GM21528 (cell line): ENCODE results near the gene MAP9.
"Not testable (repeated sequence)": the region's sequence is repeated elsewhere in the genome, so short reads cannot be mapped to it uniquely, and the experiment has no call there.

ENCODE experiments used
- ATAC-seq: cut with Tn5 transposase; IDR thresholded peaks from one replicate; pipeline ENCODE4 v1.9.1; 2021; ENCODE audit warnings: mild to moderate bottlenecking, moderate library complexity; ENCODE audit not compliant: unreplicated experiment, low FRiP score

MAP9 gene

DNA sequence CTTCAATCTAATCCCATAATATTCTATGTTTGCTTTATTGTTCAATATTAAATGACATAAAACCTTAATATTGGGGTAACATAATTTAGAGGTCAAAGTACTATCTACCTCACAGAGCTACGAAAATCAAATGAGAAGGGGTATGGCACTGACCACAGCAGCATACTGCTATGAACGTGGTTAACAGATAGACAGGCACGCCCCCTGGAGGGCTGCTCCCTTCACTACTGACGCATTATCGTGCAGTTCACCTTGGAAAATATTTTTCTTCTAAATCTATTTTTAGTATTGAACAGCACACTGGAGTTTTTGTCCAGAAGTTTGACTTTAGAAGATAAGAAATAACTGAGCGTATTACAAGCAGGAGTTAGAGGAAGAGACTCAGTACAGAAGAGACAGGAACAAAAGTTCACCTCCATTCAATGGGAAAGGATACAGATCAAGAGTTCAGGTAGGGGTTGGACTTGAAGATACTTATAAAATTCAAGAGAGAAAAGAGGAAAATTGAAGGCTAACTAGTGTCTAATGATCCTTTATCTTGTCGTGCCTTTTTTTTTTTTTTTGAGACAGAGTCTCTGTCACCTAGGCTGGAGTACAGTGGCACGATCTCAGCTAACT is 22.7 kb downstream of the MAP9 start:
- ATAC-seq, result peak; percentile 91

- ATAC-seq, result no peak
These were observed 34.6 kb downstream of the MAP9 start for GRCh38 chr4:155342142-155342541.

GRCh38 chr4:155339999-155340398 is 36.8 kb downstream of the MAP9 start:
- no peak for ATAC-seq

DNA sequence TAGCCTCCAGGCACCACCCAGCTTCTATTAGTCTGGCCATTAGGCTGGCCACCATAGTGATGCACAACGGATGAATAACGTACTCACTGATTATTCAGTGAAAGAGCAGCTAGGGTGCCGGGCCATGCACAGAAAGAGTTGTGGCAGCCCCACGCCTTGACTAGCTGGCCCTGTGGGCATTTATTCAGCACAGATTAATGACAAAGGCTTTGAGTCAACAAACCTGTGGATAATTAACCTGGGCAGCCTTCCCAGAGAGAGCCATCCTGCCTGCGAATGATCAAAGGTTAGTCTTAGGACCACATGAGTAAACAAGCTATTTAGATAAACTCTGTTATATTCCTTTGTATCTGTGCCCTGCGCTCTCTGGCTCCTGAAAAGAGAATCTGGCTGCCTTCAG is 37.2 kb downstream of the MAP9 start:
- no peak for ATAC-seq

DNA sequence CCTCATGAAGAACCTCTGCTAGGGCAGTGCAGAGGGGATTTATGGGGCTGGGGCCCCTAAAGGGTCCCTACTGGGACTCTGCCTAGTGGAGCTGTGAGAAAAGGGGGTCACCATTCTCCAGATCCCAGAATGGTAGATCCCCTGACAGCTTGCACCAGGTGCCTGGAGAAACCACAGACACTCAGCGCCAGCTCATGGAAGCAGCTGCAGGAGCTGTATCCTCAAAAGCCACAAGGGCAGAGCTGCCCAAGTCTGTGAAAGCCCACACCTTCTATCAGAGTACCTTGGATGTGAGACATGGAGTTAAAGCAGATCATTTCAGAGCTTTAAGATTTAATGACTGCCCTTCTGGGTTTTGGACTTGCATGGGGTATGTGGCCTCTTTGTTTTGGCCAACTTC is 38.6 kb downstream of the MAP9 start:
- ATAC-seq, result no peak

DNA sequence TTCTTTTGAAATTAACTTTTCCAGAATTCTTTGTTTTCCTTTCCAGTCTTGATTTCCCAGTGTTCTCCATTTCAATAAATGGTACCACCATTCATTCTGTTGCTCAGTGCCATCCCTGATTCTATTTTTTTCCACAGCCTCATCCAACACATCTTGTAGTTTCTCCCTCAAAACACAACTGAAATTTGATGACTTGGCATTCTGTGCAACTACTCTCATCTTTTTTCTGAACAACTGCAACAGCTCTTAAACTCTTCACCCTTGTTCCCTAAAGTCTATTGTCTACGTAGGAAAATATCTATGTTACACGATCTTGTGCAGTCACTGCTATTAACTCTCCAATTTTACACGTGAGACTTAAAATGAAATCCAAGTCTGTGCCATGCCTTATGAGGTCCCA is 40.5 kb downstream of the MAP9 start:
- ATAC-seq, result no peak

- ATAC-seq, result no peak
These were observed 45.3 kb downstream of the MAP9 start for GRCh38 chr4:155331478-155331877.

DNA sequence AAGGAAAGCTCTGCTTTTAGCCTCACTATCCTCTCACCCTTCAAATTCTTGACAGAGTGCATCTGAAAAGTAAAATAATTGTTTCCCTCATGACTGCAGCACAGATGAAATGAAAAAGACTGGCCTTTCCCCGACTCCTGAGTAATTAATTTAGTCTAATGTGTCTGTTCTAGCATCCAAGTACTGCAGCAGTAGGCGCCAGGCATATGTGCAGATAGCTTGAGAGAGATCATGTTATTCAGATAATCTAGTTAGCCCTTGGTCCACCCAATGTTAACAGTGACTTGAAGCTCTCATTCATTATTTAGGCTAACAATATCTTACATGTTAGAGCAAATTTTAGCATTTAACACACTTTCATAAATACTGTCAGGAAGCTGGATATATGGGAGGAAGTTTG is 54.0 kb downstream of the MAP9 start:
- no peak for ATAC-seq

DNA sequence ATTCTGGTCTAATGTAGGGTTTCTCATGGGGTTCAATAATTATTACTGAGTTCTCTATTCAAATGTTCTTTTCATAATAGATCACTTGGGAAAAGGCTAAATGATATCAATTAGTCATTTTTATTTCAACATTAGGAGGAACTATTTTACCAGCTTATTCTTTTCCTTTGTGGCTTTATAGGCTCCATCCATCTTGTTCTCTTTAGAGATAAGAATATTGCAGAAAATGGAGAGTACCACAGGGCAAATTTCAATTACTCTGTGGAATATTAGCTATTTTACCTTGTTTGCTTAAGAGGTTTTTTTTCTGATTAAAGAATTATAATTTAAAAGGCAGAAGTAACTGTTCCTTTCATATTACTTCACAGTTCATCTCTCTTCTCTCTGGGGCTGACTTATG is 55.8 kb downstream of the MAP9 start:
- ATAC-seq, result no peak

GRCh38 chr4:155319516-155319915 is 57.2 kb downstream of the MAP9 start:
- ATAC-seq, result no peak

GRCh38 chr4:155312027-155312426 is 64.7 kb downstream of the MAP9 start:
- not testable (repeated sequence) for ATAC-seq

GRCh38 chr4:155307731-155308277 is 69.0 kb downstream of the MAP9 start:
- no peak for ATAC-seq

DNA sequence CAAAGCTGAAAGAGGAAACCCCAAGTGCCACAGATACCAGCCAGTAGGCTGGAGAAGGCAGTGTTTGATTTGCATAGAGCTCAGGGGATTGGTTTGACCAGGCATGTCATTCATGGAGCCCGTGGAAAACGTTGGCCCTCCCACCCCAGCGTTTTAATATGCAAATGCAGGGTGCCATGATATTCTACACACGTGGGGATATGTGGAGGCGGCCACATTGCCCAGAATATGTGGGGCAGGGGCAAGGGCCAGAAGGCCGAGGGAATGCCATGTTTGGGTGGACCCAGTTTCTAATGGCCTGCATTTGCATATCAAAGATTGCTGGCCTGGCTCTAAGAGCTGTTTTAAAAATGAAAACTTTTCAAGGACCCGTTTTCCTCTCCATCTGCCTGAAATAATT is 71.1 kb downstream of the MAP9 start:
- no peak for ATAC-seq

- no peak for ATAC-seq
These were observed 72.4 kb downstream of the MAP9 start for GRCh38 chr4:155304375-155304774.

- no peak for ATAC-seq
These were observed 77.7 kb downstream of the MAP9 start for GRCh38 chr4:155299103-155299502.
